HG03039 (cell line): ENCODE measurements around the gene TMEM147.

Experiments
- ATAC-seq: cut with Tn5 transposase; IDR thresholded peaks from one replicate; pipeline ENCODE4 v1.9.1; 2021; ENCODE audit warnings: mild to moderate bottlenecking, moderate library complexity; ENCODE audit not compliant: unreplicated experiment

TMEM147 gene

GRCh38 chr19:35519291-35519690, 26.1 kb upstream of the TMEM147 start:
- ATAC-seq = no peak

- ATAC-seq = no peak
Observed at GRCh38 chr19:35521124-35521743, 24.2 kb upstream of the TMEM147 start.

GRCh38 chr19:35522745-35523327, 22.6 kb upstream of the TMEM147 start:
- ATAC-seq = no peak

GRCh38 chr19:35524181-35524837, 21.1 kb upstream of the TMEM147 start:
- ATAC-seq = no peak

GRCh38 chr19:35525873-35526272, 19.6 kb upstream of the TMEM147 start:
- ATAC-seq = no peak

- ATAC-seq = no peak
Observed at GRCh38 chr19:35528218-35529038, 17.0 kb upstream of the TMEM147 start, which contains the start of gene SBSN. TSS of gene SBSN (minus strand) at chr19:35528311. CDS start at chr19:35528281, 30 bp downstream.

GRCh38 chr19:35529241-35530218, 15.9 kb upstream of the TMEM147 start:
- ATAC-seq = no peak

- ATAC-seq = no peak
Observed at GRCh38 chr19:35531291-35531690, 14.1 kb upstream of the TMEM147 start.

- ATAC-seq = no peak
Observed at GRCh38 chr19:35533201-35533821, 12.1 kb upstream of the TMEM147 start, which contains the start of gene GAPDHS. TSS of gene GAPDHS (plus strand) at chr19:35533456. CDS start at chr19:35533528, 72 bp downstream.

- ATAC-seq = no peak
Observed at GRCh38 chr19:35533822-35534392, 11.5 kb upstream of the TMEM147 start.

GRCh38 chr19:35534803-35535480, 10.5 kb upstream of the TMEM147 start:
- no peak for ATAC-seq

GRCh38 chr19:35539314-35539713, 6.1 kb upstream of the TMEM147 start:
- ATAC-seq = no peak

- ATAC-seq = no peak
Observed at GRCh38 chr19:35539850-35540249, 5.6 kb upstream of the TMEM147 start.

GRCh38 chr19:35540356-35540927, 5.0 kb upstream of the TMEM147 start:
- no peak for ATAC-seq

- ATAC-seq = no peak
Observed at GRCh38 chr19:35542209-35542608, 3.2 kb upstream of the TMEM147 start.

- no peak for ATAC-seq
Observed at GRCh38 chr19:35543280-35544109, 1.9 kb upstream of the TMEM147 start.

- ATAC-seq = no peak
Observed at GRCh38 chr19:35544110-35544802, 1.2 kb upstream of the TMEM147 start.
